OCI-LY3 (cell line): Measurements from ENCODE around the gene CD9.

ENCODE experiments used
- CTCF ChIP-seq: fragments of 200-600, 300-600 bp; sonication (generic); IDR thresholded peaks from 2 replicates; pipeline ENCODE4 v1.5.1; 2014; ENCODE audit warnings: antibody characterized with exemption, low read length, low read depth
- EZH2phosphoT487 ChIP-seq: fragments of 200-600 bp; shearing (Covaris generic); IDR thresholded peaks from 2 replicates; pipeline ENCODE4 v1.6.1; 2018; ENCODE audit warnings: antibody characterized with exemption, mixed run types, low read depth

GRCh38 chr12:6204533-6205143 is 4.4 kb downstream of the CD9 start:
- TF ChIP-seq CTCF = no peak; the same call in 1 of the 2 replicates
- TF ChIP-seq EZH2phosphoT487 = no peak
